Activated T-cell treated with anti-CD3 and anti-CD28 coated beads, Interleukin-2, amount 50 U/mL, for 4 hours (primary cell): ENCODE results near the gene TRIM3. TPM values are rescaled to one million over a fixed set of nuclear protein-coding genes. Genes with fewer than 3 reads are reported as not detected.
"Not testable (repeated sequence)": the region's sequence is repeated elsewhere in the genome, so short reads cannot be mapped to it uniquely, and the experiment has no call there.

Source experiments
- ATAC-seq, 2 donors: fragments of 200-7000 bp; cut with Tn5 transposase; one replicate each; pipeline ENCODE4 v1.10.0; 2021
- DNase-seq: peaks from one replicate; pipeline ENCODE4 v3.0.0-alpha.2; 2020
- H3K27me3 Mint-ChIP-seq: one replicate; pipeline ENCODE4 v1.8.0; 2021; ENCODE audit warnings: low read depth, mixed read lengths
- H3K36me3 Mint-ChIP-seq: one replicate; pipeline ENCODE4 v1.8.0; 2022; ENCODE audit warnings: mixed read lengths; ENCODE audit not compliant: insufficient read depth
- H3K4me1 Mint-ChIP-seq: one replicate; pipeline ENCODE4 v1.8.0; 2021; ENCODE audit warnings: low read depth, mixed read lengths
- H3K4me3 Mint-ChIP-seq: one replicate; pipeline ENCODE4 v1.8.0; 2021; ENCODE audit warnings: mild to moderate bottlenecking, moderate library complexity, mixed read lengths
- H3K9me3 Mint-ChIP-seq: one replicate; pipeline ENCODE4 v1.8.0; 2021; ENCODE audit warnings: mixed read lengths
- total RNA-seq, 3 donors: library from RNA; stranded (reverse); gene quantifications; one replicate each; pipeline ENCODE4 v1.2.1, GENCODE V29; 2021

Gene TRIM3
- total RNA-seq = 1 to 10 TPM; 3.2 to 4.3 (median 3.6) TPM

DNA sequence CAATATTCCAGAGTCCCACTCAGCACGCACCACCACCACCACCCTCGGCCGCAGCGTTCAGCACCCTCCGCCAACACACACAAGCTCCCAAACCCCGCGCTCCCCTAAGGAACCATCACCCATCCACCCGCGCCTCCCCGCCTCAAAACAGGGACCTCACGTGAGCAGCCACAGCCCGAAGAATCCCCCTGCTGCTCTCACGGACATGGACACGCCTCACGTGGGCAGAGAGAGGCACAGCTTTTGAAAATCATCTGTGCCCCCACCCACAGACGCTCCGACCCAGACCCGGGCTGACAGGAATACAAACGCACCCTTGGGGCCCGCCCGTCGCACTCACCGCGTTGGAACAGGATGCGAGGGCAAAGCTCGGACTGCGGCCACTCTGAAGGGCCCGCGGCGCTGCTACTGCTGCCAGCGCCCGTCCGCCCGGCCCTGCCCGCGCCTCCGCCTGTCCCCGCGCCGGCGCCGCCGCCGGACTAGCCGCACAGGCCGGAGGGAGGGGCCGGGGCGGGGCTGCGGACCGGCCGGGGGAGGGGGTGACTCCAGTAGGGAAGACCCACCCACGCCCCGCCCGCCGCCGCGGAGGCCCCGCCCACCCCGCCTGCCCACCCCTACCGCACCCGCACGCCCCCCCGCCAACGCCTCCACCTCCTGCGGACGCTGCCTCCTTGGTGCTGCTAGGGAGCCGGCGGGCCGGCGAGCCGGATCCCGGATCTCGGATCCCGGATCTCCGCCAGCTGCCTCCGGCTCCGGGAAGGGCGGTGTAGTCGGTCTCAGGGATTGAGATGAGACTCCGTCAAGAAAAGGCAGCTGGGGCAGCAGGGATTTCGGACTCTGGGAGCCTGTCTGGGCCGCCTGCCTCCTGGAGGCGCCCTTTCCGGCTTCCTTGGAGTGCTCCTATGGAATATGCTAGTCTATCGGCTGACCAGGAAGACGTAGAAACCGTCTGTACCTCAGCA, at the start of gene TRIM3:
TSS of gene TRIM3 (minus strand) at position 491 of the 962 bp plus-strand sequence. CDS start 8,246 bp downstream, outside the sequence.
- Mint-ChIP-seq H3K9me3 (no peaks in the 10 kb centered on the region), H3K27me3 (no peaks in the 10 kb centered on the region), H3K4me1 (peaks cover 22% of the 10 kb centered on the region), H3K4me3 (peak within 1 kb of the TSS; percentile 83), H3K36me3 (peaks cover 11% of the 10 kb centered on the region)
- DNase-seq (peak; percentile 71), ATAC-seq (peak; percentile 66 to 69)

GRCh38 chr11:6523253-6523652, 49.5 kb upstream of the TRIM3 start:
- no peak for DNase-seq
- H3K36me3 Mint-ChIP-seq = peaks cover 48% of the 10 kb centered on the region

GRCh38 chr11:6521946-6522345, 48.2 kb upstream of the TRIM3 start:
- Mint-ChIP-seq H3K4me1 (peaks cover 30% of the 10 kb centered on the region), H3K36me3 (peaks cover 51% of the 10 kb centered on the region)
- H3K27me3 Mint-ChIP-seq, DNase-seq, H3K9me3 Mint-ChIP-seq, H3K4me3 Mint-ChIP-seq, ATAC-seq: not testable (repeated sequence)

More at GRCh38 chr11:6523253-6523652, 49.5 kb upstream of the TRIM3 start:
- Mint-ChIP-seq H3K4me3 (no peak overlapping the region), H3K4me1 (peaks cover 35% of the 10 kb centered on the region), H3K9me3 (no peaks in the 10 kb centered on the region), H3K27me3 (no peaks in the 10 kb centered on the region)
- peak; percentile 60 to 73 for ATAC-seq

- no peak for ATAC-seq
- no peaks in the 10 kb centered on the region for H3K27me3 Mint-ChIP-seq
Observed at GRCh38 chr11:6520265-6520664, 46.5 kb upstream of the TRIM3 start.

GRCh38 chr11:6516865-6517264, 43.1 kb upstream of the TRIM3 start:
- Mint-ChIP-seq H3K9me3 (no peaks in the 10 kb centered on the region), H3K36me3 (peaks cover 47% of the 10 kb centered on the region), H3K4me3 (no peak overlapping the region), H3K4me1 (no peaks in the 10 kb centered on the region), H3K27me3 (no peaks in the 10 kb centered on the region)
- no peak for DNase-seq
- ATAC-seq = no peak

More at GRCh38 chr11:6520265-6520664, 46.5 kb upstream of the TRIM3 start:
- Mint-ChIP-seq H3K36me3 (peaks cover 49% of the 10 kb centered on the region), H3K4me1 (peaks cover 16% of the 10 kb centered on the region), H3K4me3 (no peak overlapping the region), H3K9me3 (no peaks in the 10 kb centered on the region)
- no peak for DNase-seq

GRCh38 chr11:6505577-6506240, 32.0 kb upstream of the TRIM3 start:
- H3K4me3 Mint-ChIP-seq = no peak overlapping the region
- no peaks in the 10 kb centered on the region for H3K9me3 Mint-ChIP-seq
- H3K27me3 Mint-ChIP-seq = no peaks in the 10 kb centered on the region
- DNase-seq (no peak), ATAC-seq (peak; percentile 18 to 59)
- H3K4me1 Mint-ChIP-seq = no peaks in the 10 kb centered on the region
- peaks cover 24% of the 10 kb centered on the region for H3K36me3 Mint-ChIP-seq

DNA sequence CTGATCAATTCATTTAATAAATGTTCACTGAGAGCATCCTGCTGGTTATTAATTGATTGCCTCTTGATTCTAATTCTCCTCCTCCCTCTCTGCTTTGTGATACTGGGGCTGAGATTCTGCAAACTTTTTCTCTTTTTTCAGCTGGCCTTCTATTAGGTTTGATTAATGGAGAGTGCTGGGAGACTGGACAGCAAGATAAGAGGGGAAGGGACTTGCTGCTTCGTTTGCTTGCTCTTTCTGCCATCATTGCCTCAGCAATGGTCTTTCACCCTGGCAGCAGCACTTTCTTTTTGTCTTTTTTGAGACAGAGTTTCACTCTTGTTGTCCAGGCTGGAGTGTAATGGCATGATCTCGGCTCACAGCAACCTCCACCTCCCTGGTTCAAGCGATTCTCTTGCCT, 30.4 kb upstream of the TRIM3 start:
- no peak overlapping the region for H3K4me3 Mint-ChIP-seq
- ATAC-seq (no peak), DNase-seq (no peak)
- no peaks in the 10 kb centered on the region for H3K27me3 Mint-ChIP-seq
- H3K4me1 Mint-ChIP-seq = no peaks in the 10 kb centered on the region
- no peaks in the 10 kb centered on the region for H3K9me3 Mint-ChIP-seq
- peaks cover 19% of the 10 kb centered on the region for H3K36me3 Mint-ChIP-seq

GRCh38 chr11:6502382-6502781, 28.6 kb upstream of the TRIM3 start:
- no peaks in the 10 kb centered on the region for H3K27me3 Mint-ChIP-seq
- DNase-seq (no peak), ATAC-seq (no peak)
- H3K4me3 Mint-ChIP-seq = no peak overlapping the region
- no peaks in the 10 kb centered on the region for H3K9me3 Mint-ChIP-seq
- peaks cover 28% of the 10 kb centered on the region for H3K36me3 Mint-ChIP-seq
- no peaks in the 10 kb centered on the region for H3K4me1 Mint-ChIP-seq

DNA sequence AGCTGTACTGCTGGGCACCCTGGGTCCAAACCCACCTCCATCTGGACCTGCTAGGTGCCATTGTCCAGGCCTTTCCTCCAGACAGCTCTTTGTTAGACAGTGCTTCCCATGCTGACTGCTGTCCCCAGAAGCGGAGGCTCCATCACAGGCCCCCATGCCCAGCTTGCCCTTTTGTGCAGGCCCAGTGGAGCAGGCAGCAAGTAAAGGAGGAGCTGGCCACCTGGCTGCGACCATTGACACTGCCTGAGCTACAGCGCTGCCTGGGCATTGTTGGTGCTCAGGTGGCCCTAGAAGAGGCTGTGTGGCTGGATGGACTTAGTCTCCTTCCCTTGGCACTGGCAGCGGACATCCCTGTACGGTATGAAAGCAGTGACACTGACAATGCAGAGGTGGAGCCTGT, 24.8 kb upstream of the TRIM3 start:
- Mint-ChIP-seq H3K4me3 (no peak overlapping the region), H3K27me3 (no peaks in the 10 kb centered on the region), H3K4me1 (no peaks in the 10 kb centered on the region), H3K36me3 (peaks cover 26% of the 10 kb centered on the region), H3K9me3 (no peaks in the 10 kb centered on the region)
- ATAC-seq (no peak), DNase-seq (no peak)

DNA sequence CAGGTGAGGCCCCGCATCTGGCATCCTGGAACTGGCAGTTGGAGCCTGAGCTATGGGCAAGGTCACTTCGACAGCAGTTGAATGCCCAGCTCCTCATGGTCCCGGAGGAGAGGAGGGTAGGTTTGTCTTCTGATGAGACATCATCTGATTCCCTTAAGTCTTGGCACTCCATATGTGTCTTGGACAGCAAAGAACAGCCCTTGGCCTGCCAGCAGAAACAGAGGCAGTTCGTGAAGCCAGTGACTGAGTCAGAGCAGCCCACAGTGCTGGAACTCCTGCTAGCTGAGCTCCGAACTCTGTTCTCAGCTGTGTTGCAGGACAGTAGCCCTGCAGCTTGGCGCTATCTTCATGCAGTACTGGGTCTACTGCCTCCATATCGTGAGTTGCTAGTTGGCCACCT, 24.4 kb upstream of the TRIM3 start:
- Mint-ChIP-seq H3K4me1 (no peaks in the 10 kb centered on the region), H3K9me3 (no peaks in the 10 kb centered on the region), H3K4me3 (no peak overlapping the region), H3K27me3 (no peaks in the 10 kb centered on the region), H3K36me3 (peaks cover 27% of the 10 kb centered on the region)
- no peak for DNase-seq
- ATAC-seq = no peak

DNA sequence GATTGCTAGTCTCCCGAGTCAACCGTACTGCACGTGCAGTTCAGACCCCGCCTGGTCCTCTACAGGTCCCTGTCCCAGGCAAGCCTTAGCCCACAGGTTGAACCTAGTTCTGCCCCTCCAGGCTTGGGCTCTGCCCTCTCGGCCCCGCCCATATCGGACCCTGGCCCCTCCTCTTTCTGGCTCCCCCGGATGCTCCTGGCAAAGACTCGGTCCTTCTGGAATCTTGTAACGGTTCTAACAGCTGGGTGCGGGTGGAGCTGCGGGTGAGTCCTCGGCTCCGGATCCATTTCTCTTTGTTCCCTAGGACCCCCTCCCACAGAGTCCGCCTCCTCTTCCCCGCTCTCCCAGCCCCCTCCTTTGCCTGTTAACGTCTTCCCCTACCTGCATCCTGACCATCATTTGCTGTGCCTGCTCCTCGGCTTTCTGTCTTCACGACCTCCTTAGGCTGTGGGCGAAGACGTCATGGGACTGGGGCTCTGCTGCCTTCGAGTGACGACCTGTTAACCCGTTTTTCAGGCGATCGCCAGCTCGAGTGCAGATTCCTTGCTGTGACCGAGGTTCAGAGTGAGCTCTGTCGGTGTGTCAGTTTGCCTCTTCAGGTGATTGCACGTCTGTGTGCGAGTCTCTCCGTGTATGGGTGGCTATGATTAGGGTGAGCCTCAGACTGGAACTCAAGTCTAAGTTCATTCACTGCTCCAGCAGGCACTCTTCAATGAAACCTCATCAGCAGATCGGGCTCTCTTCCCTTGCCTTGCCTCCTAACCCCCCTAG, 23.5 kb upstream of the TRIM3 start, which contains the start of gene DNHD1:
TSS of gene DNHD1 (plus strand) at position 212 of the 771 bp plus-strand sequence. CDS start 936 bp downstream, outside the sequence.
- DNase-seq (no peak), ATAC-seq (no peak)
- no peaks in the 10 kb centered on the region for H3K9me3 Mint-ChIP-seq

GRCh38 chr11:6489306-6489705, 15.6 kb upstream of the TRIM3 start:
- H3K4me1 Mint-ChIP-seq = peaks cover 6% of the 10 kb centered on the region
- no peak overlapping the region for H3K4me3 Mint-ChIP-seq
- no peaks in the 10 kb centered on the region for H3K27me3 Mint-ChIP-seq
- no peaks in the 10 kb centered on the region for H3K9me3 Mint-ChIP-seq
- no peak for ATAC-seq
- no peak for DNase-seq
- H3K36me3 Mint-ChIP-seq = peaks cover 20% of the 10 kb centered on the region

More for the DNA sequence above, 23.5 kb upstream of the TRIM3 start, which contains the start of gene DNHD1:
- Mint-ChIP-seq H3K27me3 (no peaks in the 10 kb centered on the region), H3K36me3 (peaks cover 28% of the 10 kb centered on the region), H3K4me1 (no peaks in the 10 kb centered on the region), H3K4me3 (no peak within 1 kb of the TSS)

- Mint-ChIP-seq H3K36me3 (peaks cover 18% of the 10 kb centered on the region), H3K4me3 (no peak overlapping the region), H3K27me3 (no peaks in the 10 kb centered on the region), H3K4me1 (peaks cover 6% of the 10 kb centered on the region), H3K9me3 (no peaks in the 10 kb centered on the region)
- no peak for ATAC-seq
- DNase-seq = no peak
Observed at GRCh38 chr11:6488821-6489220, 15.1 kb upstream of the TRIM3 start.

DNA sequence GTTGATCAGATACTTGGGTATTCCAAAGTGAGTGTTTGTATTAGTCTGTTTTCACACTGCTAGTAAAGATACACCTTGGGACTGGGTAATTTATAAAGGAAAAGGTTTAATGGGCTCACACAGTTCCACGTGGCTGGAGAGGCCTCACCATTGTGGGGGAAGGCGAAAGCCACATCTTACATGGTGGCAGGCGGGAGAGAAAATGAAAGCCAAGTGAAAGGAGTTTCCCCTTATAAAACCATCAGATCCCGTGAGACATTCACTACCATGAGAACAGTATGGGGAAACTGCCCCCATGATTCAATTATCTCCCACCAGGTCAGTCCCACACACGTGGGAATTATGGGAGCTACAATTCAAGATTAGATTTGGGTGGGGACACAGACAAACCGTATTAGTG, 14.6 kb upstream of the TRIM3 start:
- no peak for DNase-seq
- no peak overlapping the region for H3K4me3 Mint-ChIP-seq
- peaks cover 9% of the 10 kb centered on the region for H3K4me1 Mint-ChIP-seq
- peaks cover 17% of the 10 kb centered on the region for H3K36me3 Mint-ChIP-seq
- ATAC-seq = no peak
- no peaks in the 10 kb centered on the region for H3K9me3 Mint-ChIP-seq
- H3K27me3 Mint-ChIP-seq = no peaks in the 10 kb centered on the region
